NCI-H2081 (cell line): ENCODE data around the gene LHFPL6.
"Not testable (repeated sequence)": the region's sequence is repeated elsewhere in the genome, so short reads cannot be mapped to it uniquely, and the experiment has no call there.

Experiments used
- DNase-seq, 2 experiments: peaks; one replicate each; lab custom pipeline; 2025; lab: John Stamatoyannopoulos, UW

The LHFPL6 gene

DNA sequence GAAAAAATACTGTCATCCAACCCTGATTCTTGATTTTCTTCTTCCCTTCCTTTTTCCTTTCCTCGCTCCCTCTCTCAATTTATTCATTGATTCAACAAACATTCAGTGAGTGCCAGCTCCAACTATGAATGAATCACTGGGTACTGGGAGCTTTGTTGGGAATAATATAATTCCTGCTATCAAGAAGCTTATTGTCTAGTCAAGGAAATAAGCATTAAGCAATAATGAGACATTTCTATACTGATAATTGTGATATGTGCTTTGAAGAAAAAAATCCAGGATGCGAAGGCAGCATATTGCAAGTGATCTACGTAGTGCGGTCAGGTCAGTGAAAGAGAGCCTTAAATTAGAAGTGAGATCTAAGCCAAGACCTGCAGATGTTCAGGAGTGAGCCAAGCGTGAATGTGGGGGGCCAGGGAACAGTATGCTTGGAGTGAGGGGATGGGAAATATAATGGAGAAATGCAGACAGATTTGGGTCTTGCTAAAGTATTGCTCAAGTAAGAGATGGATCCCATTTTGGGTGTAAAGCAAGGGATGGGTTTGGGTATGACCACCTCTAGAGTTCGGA is 253.5 kb downstream of the LHFPL6 start:
- DNase-seq, result no peak

- DNase-seq, result no peak
These were observed 254.8 kb downstream of the LHFPL6 start for GRCh38 chr13:39347926-39348901.

GRCh38 chr13:39345982-39346381 is 257.0 kb downstream of the LHFPL6 start:
- DNase-seq, result no peak

DNA sequence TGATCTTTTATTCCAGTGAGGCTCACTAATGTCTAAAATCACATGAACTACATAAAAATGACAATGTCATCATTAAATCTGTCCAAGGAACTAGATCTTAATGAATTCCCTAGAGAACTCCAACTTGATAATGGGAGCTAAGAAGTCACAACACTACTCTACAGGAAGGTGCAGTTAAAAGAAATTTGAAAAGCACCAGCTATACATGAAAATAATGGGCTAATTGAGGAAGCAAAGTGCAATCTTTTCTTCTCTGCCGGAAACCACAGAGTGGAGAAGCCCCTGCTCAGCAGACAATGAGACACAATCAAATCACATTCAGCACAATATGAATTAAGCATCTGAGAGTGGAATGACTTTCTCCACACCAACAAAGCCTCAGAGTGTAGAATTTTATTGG is 261.7 kb downstream of the LHFPL6 start:
- DNase-seq, result peak; percentile 5 to 20

GRCh38 chr13:39338114-39338513 is 264.9 kb downstream of the LHFPL6 start:
- DNase-seq, result not testable (repeated sequence)

- no peak for DNase-seq
These were observed 266.1 kb downstream of the LHFPL6 start for GRCh38 chr13:39336937-39337336.

GRCh38 chr13:39336207-39336606 is 266.8 kb downstream of the LHFPL6 start:
- no peak for DNase-seq

DNA sequence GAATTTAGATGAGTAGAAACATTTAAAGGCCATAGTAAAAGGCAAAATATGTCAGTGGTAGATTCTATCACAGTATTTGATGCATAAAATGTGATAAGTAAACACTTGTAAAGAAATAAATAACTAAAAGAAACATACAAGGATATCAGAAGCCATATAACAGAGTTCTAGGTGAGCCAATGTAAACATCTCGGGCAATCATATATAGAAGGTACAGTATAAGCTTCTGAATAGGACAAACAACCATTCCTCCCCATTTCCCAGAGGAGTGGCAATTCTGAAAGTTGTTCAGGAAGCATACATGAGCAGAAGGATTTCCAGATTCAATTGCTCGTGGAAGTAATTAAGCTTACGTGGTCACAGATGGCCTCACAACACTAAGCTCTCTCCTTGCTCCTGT is 267.3 kb downstream of the LHFPL6 start:
- DNase-seq, result no peak

DNA sequence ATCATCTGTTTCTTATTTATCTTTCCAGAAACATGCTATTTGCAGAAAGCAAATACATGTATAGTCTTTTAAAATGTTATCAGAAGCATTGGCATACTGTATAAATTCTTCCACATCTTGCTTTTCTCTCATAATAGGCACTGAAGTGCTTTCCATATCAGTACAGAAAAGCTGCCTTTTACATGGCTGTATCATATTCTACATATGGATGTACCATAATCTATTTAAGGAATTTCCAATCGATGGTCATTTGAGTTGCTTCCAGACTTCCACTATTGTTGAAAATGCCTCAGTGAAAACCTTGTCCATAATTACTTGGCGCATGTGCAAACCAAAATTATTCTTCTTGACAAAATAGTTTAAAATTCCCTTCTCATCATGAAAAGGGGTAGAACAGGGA is 272.5 kb downstream of the LHFPL6 start:
- DNase-seq, result no peak

DNA sequence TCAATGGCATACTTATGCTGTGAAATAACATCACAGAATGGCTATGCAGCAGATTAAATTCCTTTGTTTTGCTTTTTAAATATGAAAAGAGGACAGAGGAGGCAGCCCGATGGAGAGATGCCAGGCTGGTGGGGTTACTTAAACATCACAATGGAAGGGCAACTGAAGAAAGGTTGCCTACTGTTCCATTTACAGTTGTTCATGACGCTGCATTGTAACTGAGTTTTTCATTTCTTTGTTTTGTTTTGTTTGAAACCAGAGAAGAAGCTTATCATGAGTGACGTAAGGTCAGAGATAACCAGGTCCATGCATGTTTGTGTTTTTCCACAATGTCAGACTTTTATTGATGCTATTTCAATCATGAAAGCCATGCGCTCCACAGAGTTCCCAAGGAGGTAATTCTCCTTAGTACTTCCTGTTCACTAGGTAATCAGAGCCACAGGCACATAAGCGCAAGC is 273.8 kb downstream of the LHFPL6 start:
- no peak for DNase-seq

DNA sequence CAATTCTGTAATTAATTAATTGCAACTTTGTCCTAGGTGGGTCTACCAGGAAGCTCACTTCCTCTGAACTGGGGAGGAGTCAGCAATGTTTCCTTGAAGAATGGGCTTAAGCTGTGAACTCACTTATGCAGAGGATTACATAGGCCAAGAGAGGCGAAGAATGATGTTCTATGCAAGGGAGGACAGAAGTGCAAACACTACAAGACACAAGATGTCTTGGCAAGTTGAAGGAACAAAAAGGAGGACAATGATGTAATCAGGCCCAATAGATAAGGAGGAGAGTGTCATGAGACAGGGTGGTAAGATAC is 275.9 kb downstream of the LHFPL6 start:
- DNase-seq, result no peak

DNA sequence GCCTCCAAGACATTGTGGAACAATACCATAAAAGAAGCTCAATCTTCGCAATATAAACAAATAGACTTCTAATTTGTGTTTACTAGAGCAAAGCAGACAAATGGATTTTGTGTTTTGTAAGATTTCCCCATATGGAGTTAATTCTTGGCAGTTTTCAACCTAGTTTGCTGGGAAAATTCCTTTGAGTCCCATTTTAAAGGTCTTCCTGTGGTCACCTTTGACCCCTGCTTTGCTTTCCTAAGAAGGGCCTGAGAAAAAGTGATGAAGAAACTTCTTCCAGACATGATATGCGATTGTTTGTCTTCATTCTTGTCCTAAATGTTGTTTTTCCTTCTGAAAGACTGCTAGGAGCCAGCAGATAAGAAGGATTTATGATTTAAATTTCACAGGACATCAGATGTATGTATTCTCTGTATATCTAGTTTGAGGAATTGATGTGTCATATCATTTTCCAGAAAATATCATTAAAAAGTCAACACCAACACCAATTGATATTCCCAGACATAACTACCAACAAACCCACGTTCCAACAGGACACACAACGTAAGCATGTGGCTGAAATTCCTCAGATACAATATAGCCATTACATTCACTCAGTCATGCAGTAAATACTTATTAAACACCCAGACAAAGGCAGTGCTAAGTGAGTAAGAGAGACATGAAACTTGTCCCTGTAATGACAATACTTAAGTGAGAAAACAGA is 276.4 kb downstream of the LHFPL6 start:
- no peak for DNase-seq

DNA sequence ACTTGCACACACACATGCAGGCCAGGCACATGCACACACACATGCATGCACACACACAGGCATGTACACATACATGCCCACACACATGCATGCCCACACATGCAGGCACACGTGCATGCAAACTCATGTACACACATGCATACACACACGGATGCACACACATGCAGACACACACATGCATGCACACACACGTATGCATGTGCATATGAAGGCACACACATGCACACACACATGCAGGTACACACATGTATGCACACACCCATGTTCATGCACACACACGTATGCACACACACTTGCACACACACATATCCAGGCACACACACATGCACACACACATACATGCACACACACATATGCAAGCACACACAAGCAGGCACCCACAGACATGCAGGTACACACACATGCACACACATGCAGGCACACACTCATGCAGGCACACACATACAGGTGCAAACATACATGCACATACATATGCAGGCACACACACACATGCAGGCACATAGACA is 278.1 kb downstream of the LHFPL6 start:
- DNase-seq, result no peak

GRCh38 chr13:39322836-39323585 is 280.0 kb downstream of the LHFPL6 start:
- DNase-seq, result no peak

DNA sequence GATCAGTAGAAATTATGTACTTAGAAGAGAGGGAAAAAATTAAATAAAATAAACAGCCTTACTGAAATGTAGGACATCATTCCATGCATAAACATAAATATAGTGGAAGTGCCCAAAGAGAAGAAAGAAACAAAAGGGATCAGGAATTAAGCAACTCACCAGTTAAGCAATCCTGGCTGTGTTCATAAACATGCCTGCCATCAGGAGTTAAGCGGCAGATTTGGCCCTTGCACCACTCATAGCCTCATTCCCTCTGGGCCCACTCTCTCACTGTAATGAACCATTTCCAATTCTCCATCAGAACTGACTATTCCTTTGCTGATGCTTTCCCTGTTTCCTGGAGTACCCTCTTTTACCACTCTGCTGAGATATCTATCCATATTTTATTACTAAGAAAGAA is 281.4 kb downstream of the LHFPL6 start:
- DNase-seq, result no peak

- DNase-seq, result no peak
These were observed 284.8 kb downstream of the LHFPL6 start for GRCh38 chr13:39318161-39318560.

GRCh38 chr13:39317291-39317690 is 285.7 kb downstream of the LHFPL6 start:
- no peak for DNase-seq

- DNase-seq, result no peak
These were observed 287.2 kb downstream of the LHFPL6 start for GRCh38 chr13:39315796-39316195.

GRCh38 chr13:39313721-39314120 is 289.3 kb downstream of the LHFPL6 start:
- no peak for DNase-seq

DNA sequence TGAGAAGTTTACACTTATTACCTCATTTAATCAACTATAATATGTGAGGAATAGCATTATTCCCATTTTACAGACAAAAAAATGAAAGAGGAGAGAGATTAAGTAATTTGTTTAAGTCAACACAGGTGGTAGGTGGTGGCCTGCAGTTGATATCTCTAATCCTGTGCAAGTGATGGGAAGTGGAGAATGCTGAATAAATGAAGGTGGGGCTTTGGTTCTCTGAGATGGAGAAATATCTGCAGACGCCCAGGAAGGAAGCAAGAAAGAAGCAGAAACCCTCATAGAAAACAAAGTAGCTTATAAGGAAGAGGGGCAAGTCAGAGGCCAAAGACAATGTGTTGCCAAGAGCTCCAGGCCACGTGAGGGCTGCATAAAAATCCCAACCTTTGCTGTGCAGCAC is 290.4 kb downstream of the LHFPL6 start:
- no peak for DNase-seq

GRCh38 chr13:39311619-39312018 is 291.4 kb downstream of the LHFPL6 start:
- no peak for DNase-seq

GRCh38 chr13:39310961-39311360 is 292.0 kb downstream of the LHFPL6 start:
- no peak for DNase-seq
